NCI-H1105 (cell line): ENCODE measurements around the gene LRP2.

Experiments
- DNase-seq: peaks from one replicate; lab custom pipeline; 2025; lab: John Stamatoyannopoulos, UW

The LRP2 gene

DNA sequence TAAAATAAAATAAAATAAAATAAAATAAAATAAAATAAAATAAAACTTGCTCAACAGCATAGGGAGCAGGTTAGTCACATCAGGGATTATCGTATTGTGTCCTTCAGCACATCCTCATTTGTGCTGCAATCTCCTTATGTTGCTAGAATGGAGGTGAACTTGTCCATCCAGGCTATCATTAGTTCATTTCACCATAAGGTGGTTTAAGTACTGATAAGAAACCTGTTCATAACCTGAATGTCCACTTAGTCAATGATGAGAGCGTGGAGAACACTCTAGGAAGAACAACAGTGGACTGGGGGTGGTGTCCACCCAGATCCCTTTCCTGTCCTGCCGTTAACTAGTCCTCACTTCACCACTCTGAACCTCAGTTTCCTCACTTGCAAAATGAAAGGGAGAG lies 271.1 kb downstream of the LRP2 start:
- no peak for DNase-seq

DNA sequence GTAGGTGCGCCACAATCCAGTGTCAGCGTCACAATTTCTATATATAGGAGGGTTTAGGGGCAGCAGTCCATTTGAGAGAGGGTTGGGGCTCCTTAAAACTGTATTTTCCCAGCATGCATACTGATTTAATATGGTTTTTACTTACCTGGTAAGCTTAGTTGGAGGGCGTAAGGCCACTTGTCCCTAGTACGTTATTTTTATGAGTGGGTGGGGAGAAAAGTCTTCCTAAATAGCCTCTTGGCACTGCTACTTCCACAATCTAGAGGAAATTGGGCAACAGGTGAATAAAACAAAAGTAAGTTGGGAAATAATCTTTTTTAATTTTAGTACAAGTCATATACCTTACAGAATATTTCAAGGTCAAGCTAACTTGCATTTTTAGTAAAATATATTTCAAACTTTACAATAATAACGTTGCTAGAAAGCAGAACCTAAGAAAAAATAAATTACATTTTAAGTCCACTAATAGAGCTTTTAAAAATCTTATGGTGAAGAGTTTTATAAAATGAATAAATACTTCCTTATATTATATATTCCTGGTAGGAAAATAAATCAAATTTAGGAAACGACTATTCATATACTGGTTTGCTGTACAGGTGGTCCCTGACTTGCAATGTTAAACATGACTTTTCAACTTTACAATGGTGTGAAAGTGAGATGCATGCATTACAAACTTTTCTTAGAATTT lies 272.1 kb downstream of the LRP2 start:
- DNase-seq: no peak

DNA sequence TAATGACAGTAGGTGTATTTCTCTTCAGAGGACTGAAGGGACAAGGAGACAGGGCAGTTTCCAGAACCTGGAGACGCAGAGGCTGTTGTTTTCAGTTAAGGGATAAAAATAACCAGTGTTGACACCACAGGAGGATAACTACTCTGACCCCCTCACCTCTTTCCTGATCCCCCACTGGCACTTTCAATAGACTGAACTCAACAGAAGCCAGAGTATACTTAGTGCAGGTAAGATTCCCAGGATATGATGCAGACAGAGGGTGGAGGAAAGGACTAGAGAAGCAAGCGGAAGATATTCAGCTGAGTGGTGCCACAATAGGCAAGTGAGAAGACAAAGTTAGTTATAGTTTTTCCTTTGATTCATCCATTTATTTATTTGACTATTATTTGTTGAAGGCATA lies 273.2 kb downstream of the LRP2 start:
- no peak for DNase-seq

DNA sequence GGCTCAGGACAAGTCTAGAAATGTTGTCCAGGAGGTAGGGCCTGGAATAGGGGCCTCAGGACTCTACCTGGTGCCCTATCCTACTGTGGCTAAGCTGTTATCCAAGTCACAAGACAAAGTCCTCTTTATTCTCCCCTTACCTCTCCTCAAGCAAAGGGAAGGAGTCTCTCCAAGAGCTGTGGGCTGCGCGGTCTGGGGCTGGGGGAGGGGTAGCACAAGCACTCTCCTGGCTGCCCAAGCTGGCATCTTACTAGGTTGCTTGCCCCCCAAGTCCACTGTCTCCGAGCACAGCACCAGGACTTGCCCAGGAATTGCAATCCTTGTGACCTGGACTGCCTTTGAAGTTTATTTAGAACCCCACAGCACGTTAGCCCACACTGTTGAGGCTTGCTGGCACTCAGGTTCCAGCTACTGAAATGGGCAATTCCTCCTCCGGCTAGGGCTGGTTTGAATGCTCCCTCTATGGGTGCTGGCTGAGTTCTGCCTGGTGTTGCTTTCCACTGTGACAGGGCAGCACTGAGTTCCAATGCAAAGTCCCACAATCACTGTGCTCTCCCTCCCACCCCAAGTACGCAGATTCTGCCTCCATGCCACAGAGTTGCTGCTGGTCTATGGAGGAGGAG lies 274.5 kb downstream of the LRP2 start:
- no peak for DNase-seq

DNA sequence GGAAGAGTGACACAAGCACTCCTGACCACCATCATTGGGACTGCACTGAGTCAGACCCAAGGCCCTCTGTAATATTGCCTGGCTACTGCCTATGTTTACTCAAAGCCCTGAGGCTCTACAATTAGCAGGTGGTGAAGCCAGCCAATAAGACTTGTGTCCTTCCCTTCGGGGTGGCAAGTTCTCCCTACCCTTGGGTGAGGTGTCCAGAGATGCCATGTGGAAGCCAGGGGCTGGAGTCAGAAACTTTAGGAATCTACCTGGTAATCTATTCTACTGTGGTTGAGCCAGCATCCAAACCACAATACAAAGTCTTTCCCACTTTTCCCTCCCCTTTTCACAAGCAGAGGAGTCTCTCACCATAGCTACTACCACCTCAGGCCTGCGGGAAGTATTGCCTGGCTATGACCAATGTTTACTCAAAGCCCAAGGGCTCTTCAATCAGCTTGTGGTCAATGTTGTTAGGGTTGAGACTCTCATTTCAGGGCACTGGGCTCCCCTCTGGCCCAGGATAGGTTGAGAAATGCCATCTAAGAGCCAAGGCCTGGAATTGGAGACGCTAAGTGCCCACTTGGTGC lies 275.4 kb downstream of the LRP2 start:
- no peak for DNase-seq

DNA sequence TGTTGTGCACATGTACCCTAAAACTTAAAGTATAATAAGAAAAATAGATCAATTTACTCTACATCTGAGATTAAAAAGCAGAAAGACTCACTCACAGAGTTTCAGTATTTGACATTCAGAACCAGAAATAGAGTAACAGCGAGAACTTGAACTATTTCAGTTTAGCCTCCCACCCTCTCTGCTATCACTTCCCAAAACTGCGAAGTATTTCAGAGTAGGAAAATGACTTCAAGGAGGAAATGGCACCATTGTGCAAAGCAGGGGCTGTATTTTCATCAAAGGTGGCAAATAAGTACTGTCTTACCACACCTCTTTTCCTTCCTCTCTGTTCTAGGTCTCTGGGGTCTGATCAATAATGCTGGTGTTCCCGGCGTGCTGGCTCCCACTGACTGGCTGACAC lies 279.3 kb downstream of the LRP2 start:
- DNase-seq: no peak

DNA sequence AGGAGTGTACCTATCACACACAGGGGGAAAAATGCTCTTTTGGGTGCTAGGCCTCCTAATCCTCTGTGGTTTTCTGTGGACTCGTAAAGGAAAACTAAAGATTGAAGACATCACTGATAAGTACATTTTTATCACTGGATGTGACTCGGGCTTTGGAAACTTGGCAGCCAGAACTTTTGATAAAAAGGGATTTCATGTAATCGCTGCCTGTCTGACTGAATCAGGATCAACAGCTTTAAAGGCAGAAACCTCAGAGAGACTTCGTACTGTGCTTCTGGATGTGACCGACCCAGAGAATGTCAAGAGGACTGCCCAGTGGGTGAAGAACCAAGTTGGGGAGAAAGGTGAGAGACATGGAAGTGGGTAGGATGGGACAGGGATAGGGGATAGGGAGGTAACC lies 280.8 kb downstream of the LRP2 start:
- no peak for DNase-seq

DNA sequence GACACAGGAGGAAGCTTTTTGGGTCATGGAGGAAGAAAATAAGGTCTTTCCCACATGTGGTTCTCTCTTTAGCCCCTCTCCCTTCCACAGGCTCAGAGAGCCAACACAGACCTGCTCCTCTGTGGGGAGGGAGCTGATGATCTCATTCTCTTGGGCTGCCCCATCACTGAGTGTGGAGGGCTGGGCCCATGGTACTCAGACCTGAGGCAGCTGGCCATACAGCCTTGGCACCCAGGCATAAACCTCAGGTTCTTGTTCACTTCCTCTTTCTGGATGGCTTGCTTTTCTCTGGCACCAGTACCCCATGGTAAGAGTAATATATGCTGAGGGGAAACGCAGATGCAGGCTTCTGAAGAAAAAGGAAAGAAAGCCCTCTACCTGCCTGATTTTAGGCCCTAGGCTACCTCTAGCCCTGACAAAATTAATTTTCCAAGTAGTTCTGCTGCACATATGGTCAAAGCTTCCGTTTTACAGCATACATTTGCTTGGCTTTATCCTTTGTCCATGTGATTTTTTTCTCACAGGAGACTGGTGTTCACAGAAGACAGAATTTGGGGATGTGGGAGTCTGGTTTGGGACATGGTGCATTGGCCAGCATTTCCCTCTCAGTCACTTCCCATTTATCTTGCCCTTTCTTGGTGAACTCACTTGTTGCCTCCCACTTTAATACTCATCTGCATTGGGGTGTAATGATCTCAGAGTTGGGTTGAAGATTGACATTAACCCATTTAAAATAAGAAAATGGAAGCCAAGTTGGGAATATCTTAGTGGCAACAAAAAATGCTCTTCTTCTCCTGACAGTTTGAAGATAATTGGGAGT lies 281.9 kb downstream of the LRP2 start:
- no peak for DNase-seq

DNA sequence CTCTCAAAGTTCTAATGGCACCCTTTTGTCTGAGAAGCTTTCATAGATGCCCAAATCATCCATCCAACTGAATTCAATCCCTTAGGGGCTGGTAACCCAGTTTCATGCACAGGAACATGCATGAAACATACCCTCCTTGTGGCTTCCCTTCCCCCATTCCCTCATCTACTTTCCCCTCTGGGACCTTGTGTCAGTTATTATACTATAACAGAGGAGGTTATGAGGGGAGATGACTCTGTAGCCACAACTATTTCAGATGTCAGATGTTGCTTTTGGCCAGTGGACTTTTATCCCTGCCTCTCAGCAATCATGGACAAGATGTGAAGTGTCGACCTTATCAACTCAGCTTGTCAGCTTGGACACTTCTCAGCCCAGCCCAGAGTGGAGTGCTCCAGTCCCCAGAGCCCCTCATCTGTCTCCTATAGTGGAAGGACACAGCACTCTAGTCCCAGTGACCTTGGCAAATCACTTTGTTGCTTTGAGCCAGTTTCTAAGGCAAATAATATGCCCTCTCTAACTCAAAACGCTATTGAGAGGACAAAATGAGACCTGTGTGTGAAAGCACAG lies 284.6 kb downstream of the LRP2 start:
- no peak for DNase-seq
